Daoy (cell line): ENCODE data around the gene UST. TPM values are rescaled to one million over a fixed set of nuclear protein-coding genes. Genes with fewer than 3 reads are reported as not detected.
"Not testable (repeated sequence)": the region's sequence is repeated elsewhere in the genome, so short reads cannot be mapped to it uniquely, and the experiment has no call there.

Experiments used
- DNase-seq: peaks from one replicate; pipeline ENCODE4 v3.0.0-alpha.2; 2015; ENCODE audit warnings: low read depth
- total RNA-seq: library from RNA; depleted of rRNA; stranded (reverse); fragments of >200 nt; shearing (Covaris generic); gene quantifications from 2 replicates; pipeline ENCODE4 v1.2.3, GENCODE V29; 2014

The UST gene
- total RNA-seq, 1 experiment from 2014 or later = 12.1 TPM

GRCh38 chr6:149084808-149085556 lies 338.2 kb downstream of the UST start:
- no peak for DNase-seq

DNA sequence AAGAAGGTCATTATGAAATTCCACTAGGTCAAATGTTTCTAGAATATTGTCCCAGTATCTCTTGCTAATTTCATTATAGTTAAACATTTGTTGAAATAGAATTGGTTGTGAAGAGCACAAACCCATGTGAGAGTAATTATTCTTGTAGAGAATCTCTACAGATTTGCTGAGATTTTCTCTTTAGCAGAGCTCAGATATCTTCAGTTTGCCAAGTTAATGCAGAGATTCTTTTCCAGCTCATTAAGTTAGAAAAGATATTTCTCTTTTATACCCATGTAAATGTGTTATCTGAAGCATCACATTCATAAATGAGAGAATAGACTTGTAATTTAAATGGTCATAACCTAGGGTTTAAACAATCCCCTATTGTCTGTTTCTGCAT lies 338.7 kb downstream of the UST start:
- no peak for DNase-seq

GRCh38 chr6:149086363-149086762 lies 339.5 kb downstream of the UST start:
- DNase-seq = no peak

GRCh38 chr6:149087898-149088297 lies 341.1 kb downstream of the UST start:
- DNase-seq = no peak

DNA sequence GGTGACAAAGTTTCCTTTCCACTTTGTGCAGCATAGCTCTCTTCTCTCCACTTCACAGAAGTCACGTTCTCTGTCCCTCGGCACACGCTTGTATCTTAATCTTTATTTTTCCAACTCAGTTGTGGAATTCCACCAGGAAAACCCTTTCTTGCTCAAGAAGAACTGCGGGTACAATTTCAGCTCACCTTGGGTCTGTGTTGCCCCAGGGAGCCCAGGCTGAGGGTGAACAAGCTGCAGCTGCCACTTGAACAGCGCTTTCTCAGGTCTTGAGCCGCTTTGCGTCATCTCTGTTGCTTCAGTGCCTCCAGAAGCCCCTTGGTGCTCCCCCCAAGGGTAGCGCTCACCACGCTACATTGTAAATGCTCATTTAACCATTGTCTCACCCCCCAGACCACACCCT lies 341.5 kb downstream of the UST start:
- no peak for DNase-seq

DNA sequence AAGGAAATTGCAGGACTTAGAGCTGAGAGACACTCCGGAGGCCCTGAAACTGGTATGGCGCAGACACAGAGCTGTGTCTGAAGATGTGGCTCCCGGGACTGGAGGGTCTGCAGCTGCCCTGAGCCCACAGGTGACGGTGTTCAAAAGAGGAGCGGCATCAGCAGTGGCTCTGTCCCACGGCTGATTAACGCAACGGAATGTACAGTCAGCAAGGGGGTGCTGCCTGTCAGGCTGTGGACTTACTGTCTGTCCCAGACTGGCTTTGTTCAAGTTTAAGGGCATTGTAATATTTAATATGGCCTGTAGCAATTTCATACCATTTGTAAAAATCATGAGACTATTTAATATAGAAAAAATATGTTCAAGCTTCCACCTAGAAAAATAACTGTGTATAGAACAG lies 342.7 kb downstream of the UST start:
- no peak for DNase-seq

DNA sequence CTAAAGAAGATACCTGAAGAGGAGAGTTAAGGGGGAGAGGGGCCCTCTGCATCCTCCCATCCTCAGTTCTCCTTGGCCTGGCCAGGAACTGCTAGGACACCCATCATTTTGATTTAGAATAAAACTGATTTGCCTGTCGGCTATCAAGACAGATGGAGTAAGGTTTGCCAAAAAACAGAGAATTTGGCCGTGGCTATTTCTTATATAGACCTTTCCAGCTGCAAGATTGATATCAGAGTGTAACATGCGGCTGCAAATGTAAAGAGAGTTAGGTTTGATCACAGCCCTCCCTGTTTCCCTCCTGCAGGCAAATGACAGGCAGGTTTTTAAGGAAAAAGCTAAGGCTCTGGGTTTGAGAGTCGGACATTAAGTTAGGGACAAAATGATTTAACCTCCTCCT lies 344.1 kb downstream of the UST start:
- DNase-seq = no peak

DNA sequence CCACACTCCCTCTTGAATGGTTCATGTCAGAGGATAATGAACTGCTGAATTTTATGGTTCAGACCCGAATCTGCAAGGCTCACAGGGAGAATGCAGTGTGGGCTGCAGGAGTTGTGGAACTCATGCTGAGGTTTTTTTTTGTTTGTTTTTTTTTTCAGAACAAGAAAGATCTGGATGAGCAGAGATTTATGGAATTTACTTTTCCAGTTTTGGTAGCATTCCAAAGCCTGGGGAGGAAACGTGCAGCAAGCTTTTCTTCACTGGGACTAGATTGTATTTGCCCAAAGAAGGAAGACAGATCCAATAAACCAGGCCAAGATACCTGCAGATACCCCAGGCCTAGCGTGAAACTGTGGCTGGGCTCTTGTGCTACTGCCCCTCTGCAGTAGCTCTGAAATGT lies 346.8 kb downstream of the UST start:
- no peak for DNase-seq

DNA sequence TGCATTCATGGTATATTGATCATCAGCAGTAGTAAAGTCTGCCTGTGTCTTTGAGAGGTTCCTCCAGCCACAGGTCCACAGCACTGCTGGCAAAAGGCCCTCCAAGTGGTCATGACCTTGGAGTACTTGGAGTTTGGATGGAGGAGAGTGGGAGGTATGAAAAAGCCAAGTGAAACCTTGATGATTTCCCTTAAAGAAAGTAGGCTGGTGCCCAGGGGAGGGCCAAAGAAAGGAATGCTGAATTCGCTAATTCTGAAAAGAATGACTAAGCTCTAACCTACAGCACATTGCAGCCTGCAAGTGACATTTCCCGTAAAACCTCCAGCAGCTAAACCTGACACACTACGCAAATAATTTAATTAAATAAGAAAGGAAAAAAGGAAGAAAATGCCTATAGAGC lies 347.3 kb downstream of the UST start:
- DNase-seq = peak; percentile 37

GRCh38 chr6:149094934-149095351 lies 348.1 kb downstream of the UST start:
- DNase-seq = no peak

DNA sequence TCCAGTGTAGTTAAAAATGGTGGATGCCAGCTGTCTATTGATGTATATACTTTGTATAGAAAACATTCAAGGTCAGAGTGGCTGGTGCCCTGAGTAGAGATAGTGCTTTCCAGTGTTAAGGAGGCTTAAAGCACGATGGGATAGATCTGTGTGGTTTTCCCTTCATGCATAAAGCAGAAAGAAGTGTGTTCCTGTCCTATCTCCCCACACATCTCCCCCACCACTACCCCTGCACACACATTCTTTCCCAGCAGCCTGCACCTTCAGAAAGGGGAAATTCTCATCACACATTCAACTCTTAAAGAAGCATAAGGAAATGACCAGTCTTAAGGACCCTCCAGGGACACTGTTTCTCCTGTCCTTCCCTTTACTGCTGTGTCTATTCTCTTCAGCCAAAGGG lies 349.0 kb downstream of the UST start:
- no peak for DNase-seq

DNA sequence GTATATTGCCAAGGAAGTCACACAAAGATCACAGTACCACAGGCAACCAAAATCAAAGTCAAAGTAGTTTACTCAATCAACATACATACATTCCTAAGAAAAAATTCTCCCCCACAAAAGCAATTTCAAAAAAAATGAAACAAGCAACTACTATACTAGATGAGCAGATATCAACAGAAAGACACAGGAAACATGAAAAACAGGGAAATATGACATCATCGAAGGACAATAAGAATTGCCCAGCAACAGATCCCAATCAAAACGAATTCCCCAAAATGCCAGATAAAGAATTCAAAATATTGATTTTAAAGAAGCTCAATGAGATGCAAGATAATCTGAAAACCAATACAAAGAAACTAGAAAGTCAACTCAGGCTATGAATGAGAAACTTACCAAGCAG lies 351.0 kb downstream of the UST start:
- DNase-seq = no peak

GRCh38 chr6:149098700-149099276 lies 352.0 kb downstream of the UST start:
- no peak for DNase-seq

DNA sequence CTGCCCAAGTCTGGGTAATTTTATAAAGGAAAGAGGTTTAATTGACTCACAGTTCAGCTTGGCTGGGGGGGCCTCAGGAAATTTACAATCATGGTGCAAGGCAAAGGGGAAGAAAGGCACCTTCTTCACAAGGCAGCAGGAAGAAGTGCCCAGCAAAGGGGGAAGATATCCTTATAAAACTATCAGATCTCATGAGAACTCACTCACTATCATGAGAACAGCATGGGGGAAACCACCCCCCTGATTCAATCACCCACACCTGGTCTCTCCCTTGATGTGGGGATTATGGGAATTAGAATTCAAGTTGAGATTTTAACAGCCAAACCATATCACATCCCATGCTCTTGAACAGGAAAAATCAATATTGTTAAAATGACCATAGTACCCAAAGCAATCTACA lies 355.5 kb downstream of the UST start:
- DNase-seq = no peak

DNA sequence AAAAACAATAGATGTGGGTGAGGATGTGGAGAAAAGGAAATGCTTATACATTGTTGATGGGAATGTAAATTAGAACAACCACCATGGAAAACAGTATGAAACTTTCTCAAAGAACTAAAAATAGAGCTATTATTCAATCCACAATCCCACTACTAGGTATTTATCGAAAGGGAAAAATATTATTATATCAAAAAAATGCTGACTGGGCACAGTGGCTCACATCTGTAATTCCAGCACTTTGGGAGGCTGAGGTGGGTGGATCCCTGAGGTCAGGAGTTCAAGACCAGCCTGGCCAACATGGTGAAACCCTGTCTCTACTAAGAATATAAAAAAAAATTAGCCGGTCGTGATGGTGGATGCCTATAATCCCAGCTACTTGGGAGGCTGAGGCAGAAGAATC lies 357.1 kb downstream of the UST start:
- DNase-seq = not testable (repeated sequence)

GRCh38 chr6:149107520-149107919 lies 360.7 kb downstream of the UST start:
- no peak for DNase-seq

- DNase-seq = no peak
These were observed 361.4 kb downstream of the UST start for GRCh38 chr6:149108038-149108748.

GRCh38 chr6:149108749-149109100 lies 361.9 kb downstream of the UST start:
- no peak for DNase-seq

- no peak for DNase-seq
These were observed 362.7 kb downstream of the UST start for GRCh38 chr6:149109397-149110070.

GRCh38 chr6:149111556-149112115 lies 364.8 kb downstream of the UST start:
- DNase-seq = no peak

GRCh38 chr6:149112976-149113375 lies 366.1 kb downstream of the UST start:
- no peak for DNase-seq

GRCh38 chr6:149114167-149114566 lies 367.3 kb downstream of the UST start:
- no peak for DNase-seq
